Measurements from ENCODE around the gene ODC1. TPM values are rescaled to one million over a fixed set of nuclear protein-coding genes. Genes with fewer than 3 reads are reported as not detected.
A peak's percentile ranks its signal among the peaks of the same experiment; 100 is the strongest.

The ODC1 gene
- total RNA-seq, 4 donors from 2014 or later = 39.5 to 140 (median 57.6) TPM

GRCh38 chr2:10413991-10414451, 34.1 kb downstream of the ODC1 start:
- intact Hi-C loops (cut with DNase I; ENCODE audit: low total_unique reads) = no loop called here
- Histone ChIP-seq H3K36me3 (no peaks in the 10 kb centered on the region), H3K4me3 (no peak overlapping the region), H3K4me1 (peaks cover 0 to 3% of the 10 kb centered on the region in 2 donors), H3K27me3 (no peaks in the 10 kb centered on the region), H3K9me3 (no peaks in the 10 kb centered on the region), H3K27ac (peak overlapping the region in 1 of 2 donors; percentile 68)
- TF ChIP-seq POLR2A (IDR thresholded peaks at IDR 0.05) (no peak), CTCF (IDR thresholded peaks at IDR 0.05) (no peak)
- no peak for DNase-seq

GRCh38 chr2:10413503-10413902, 34.6 kb downstream of the ODC1 start:
- peak overlapping the region in 1 of 2 donors; percentile 68 for H3K27ac ChIP-seq
- no peaks in the 10 kb centered on the region for H3K9me3 ChIP-seq
- H3K36me3 ChIP-seq = no peaks in the 10 kb centered on the region
- intact Hi-C loops (cut with DNase I; ENCODE audit: low total_unique reads) = no loop called here
- no peaks in the 10 kb centered on the region for H3K27me3 ChIP-seq
- H3K4me1 ChIP-seq = peaks cover 0 to 7% of the 10 kb centered on the region in 2 donors
- no peak for TF ChIP-seq POLR2A (IDR thresholded peaks at IDR 0.05)
- no peak for TF ChIP-seq CTCF (IDR thresholded peaks at IDR 0.05)
- H3K4me3 ChIP-seq = no peak overlapping the region
- DNase-seq = no peak

- intact Hi-C loops (cut with DNase I; ENCODE audit: low total_unique reads) = no loop called here
- H3K9me3 ChIP-seq = no peaks in the 10 kb centered on the region
- H3K27ac ChIP-seq = peak overlapping the region in 1 of 2 donors; percentile 68
- no peak overlapping the region for H3K4me3 ChIP-seq
- no peak for TF ChIP-seq POLR2A (IDR thresholded peaks at IDR 0.05)
- no peak for TF ChIP-seq CTCF (IDR thresholded peaks at IDR 0.05)
- H3K36me3 ChIP-seq = no peaks in the 10 kb centered on the region
- H3K4me1 ChIP-seq = peaks cover 0 to 14% of the 10 kb centered on the region in 2 donors
- H3K27me3 ChIP-seq = no peaks in the 10 kb centered on the region
- no peak for DNase-seq
These were observed 35.7 kb downstream of the ODC1 start for GRCh38 chr2:10412380-10412779.

- intact Hi-C loops (cut with DNase I; ENCODE audit: low total_unique reads) = no loop called here
- TF ChIP-seq POLR2A (IDR thresholded peaks at IDR 0.05) (no peak), CTCF (IDR thresholded peaks at IDR 0.05) (no peak)
- Histone ChIP-seq H3K27me3 (no peaks in the 10 kb centered on the region), H3K4me1 (peaks cover 0 to 17% of the 10 kb centered on the region in 2 donors), H3K36me3 (no peaks in the 10 kb centered on the region), H3K4me3 (no peak overlapping the region), H3K9me3 (no peaks in the 10 kb centered on the region), H3K27ac (peak overlapping the region in 1 of 2 donors; percentile 68)
- DNase-seq = no peak
These were observed 36.6 kb downstream of the ODC1 start for GRCh38 chr2:10411557-10411956.

- TF ChIP-seq POLR2A (IDR thresholded peaks at IDR 0.05) = no peak
- TF ChIP-seq CTCF (IDR thresholded peaks at IDR 0.05) = no peak
- intact Hi-C loops (cut with DNase I; ENCODE audit: low total_unique reads) = no loop called here
- Histone ChIP-seq H3K4me3 (no peak overlapping the region), H3K27ac (peak overlapping the region in 1 of 2 donors; percentile 68), H3K27me3 (no peaks in the 10 kb centered on the region), H3K4me1 (peaks cover 0 to 18% of the 10 kb centered on the region in 2 donors), H3K9me3 (no peaks in the 10 kb centered on the region), H3K36me3 (no peaks in the 10 kb centered on the region)
- DNase-seq = no peak
These were observed 37.2 kb downstream of the ODC1 start for GRCh38 chr2:10410823-10411437.

Data from uterus (tissue), 4 donors.